Mammary microvascular endothelial cell (primary cell): Measurements from ENCODE around the gene DDX46. TPM values are rescaled to one million over a fixed set of nuclear protein-coding genes. Genes with fewer than 3 reads are reported as not detected.

Experiments used
- total RNA-seq: library from RNA; depleted of rRNA; stranded (reverse); fragments of >200 nt; gene quantifications from 2 replicates; pipeline ENCODE4 v1.2.3, GENCODE V29; 2015

Gene DDX46
- total RNA-seq: 21.4 and 30.4 TPM in 2 replicates

DNA sequence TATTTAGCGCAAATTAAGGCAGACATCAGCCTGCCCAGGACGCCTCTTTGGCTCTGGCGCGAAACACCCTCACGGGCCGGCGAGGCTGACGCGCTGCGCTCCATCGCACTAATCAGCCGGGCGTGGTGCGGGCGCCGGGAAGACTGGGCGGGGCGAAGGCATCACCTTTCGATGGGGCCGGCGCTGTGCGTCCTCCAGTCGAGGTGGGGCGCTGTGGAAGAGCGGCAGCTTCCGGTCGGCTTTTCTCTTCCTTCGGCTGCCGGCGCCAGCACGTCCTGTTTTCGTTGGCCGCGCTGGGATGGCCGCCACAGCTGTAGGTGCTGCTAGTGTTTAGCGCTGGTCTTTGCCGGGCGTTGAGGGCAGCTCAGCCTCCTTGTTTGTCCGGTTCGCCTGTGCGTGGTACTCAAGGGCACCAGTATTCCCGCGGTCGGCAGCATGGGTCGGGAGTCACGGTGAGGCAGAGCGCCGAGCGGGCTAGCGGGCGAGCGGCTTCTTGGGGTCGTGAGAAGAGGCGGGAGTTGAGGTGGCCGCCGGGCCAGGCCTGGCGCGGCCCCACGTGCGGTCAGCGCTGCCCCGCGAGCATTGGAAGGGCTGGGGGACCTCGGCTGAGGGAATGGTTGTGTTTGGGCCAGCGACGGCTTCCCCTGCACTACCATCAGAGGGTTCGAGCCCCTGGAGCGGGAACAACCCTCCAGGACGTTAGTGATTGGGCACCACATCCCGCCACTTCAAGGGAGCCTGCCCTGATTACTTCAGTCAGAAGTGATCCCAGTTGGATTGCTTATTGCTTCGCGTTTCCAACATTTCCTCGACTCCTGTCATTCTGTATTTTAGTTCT is at the start of gene DDX46:
Gene DDX46 (plus strand): TSS at position 276 of the 838 bp plus-strand sequence. CDS start 160 bp downstream, at position 436.

GRCh38 chr5:134738133-134738962 is 20.2 kb upstream of the DDX46 start, which contains the start of gene CAMLG:
TSS of gene CAMLG (plus strand) at chr5:134738548. CDS start at chr5:134738621, 73 bp downstream.

GRCh38 chr5:134845852-134846640 is 87.5 kb downstream of the DDX46 start, which contains the start of gene C5orf24:
TSS of gene C5orf24 (plus strand) at chr5:134845968. CDS start at chr5:134854901, 8,933 bp downstream.

GRCh38 chr5:134873987-134874830 is 115.6 kb downstream of the DDX46 start, which contains the start of gene TXNDC15:
TSS of gene TXNDC15 (plus strand) at chr5:134874371. CDS start at chr5:134874428, 57 bp downstream.

Other genes starting within 250 kb of the DDX46 start
- 25.6 and 26.4 TPM in 2 replicates for gene JADE2, start 233.1 kb upstream of the DDX46 start, total RNA-seq
- gene SAR1B, start 126.0 kb upstream of the DDX46 start, total RNA-seq: 29.3 and 35.1 TPM in 2 replicates
- 15.7 and 15.9 TPM in 2 replicates for gene SEC24A, start 110.0 kb upstream of the DDX46 start, total RNA-seq
- 18.3 and 21.9 TPM in 2 replicates for gene CAMLG, start 20.2 kb upstream of the DDX46 start, total RNA-seq
- 33.4 and 35.9 TPM in 2 replicates for gene C5orf24, start 87.2 kb downstream of the DDX46 start, total RNA-seq
- 64.4 and 70.9 TPM in 2 replicates for gene TXNDC15, start 115.6 kb downstream of the DDX46 start, total RNA-seq
- gene PCBD2, start 146.4 kb downstream of the DDX46 start, total RNA-seq: 4.3 and 5.0 TPM in 2 replicates
- gene CATSPER3, start 209.1 kb downstream of the DDX46 start, total RNA-seq: 0.40 TPM in 1 of 2 replicates, not detected in the other